ENCODE measurements around the gene WDR91. TPM values are rescaled to one million over a fixed set of nuclear protein-coding genes. Genes with fewer than 3 reads are reported as not detected.

Gene WDR91
- total RNA-seq, 1 donor from 2014 or later, result 6.3 TPM

GRCh38 chr7:135204876-135205275 is 6.5 kb downstream of the WDR91 start:
- DNase-seq, result no peak
- no peak for ATAC-seq
- intact Hi-C loops (cut with micrococcal nuclease), result no loop called here

- no peak for ATAC-seq
- no peak for DNase-seq
- intact Hi-C loops (cut with micrococcal nuclease), result no loop called here
These were observed 7.0 kb downstream of the WDR91 start for GRCh38 chr7:135204341-135204749.

DNA sequence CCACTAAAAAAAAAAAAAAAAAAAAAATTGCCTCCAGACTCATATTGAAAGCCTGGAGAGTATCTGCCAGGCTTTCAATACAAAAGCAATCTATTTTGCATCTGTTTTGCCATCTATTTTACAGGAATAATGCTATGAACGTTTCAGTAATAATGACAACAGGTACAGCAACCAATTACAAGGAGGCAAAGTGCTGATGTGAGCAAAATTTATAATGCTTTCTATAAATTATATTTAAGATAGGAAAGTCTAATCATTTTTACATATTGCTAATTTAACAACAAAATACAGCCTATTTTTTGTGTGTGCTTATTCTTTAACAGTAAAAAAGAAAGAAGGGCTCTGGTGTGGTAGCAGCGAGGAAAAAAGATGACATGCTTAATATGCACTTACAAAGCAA is 10.0 kb downstream of the WDR91 start:
- no peak for ATAC-seq
- no peak for DNase-seq
- intact Hi-C loops (cut with micrococcal nuclease), result no loop called here

DNA sequence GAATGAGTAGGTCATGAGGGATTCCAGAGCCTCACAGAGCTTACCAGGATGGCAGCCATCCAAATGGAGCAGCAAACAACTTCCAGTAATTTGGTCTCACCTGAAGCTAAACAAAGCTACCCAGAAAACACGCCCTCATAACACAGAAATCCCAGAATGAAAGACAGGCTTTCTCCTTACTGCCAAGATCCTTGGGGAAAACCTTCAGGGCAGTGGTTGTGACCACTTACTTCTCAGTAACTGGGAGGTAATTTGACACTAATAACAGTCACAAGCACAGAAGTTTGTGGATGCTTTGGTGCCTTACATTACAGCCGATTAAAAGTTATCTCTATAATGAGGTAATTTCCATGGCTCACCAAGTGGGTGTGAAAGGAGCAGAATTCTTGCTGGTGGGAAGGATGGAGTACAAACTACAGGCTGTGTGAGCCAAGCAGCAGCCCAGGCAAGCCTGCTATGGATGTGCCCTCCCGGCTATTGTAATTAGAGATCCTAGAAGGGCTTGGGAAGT is 10.4 kb downstream of the WDR91 start:
- intact Hi-C loops (cut with micrococcal nuclease), result no loop called here
- DNase-seq (no peak), ATAC-seq (peak; percentile 28)

- ATAC-seq, result no peak
These were observed 11.9 kb downstream of the WDR91 start for GRCh38 chr7:135199439-135199838.

GRCh38 chr7:135197906-135198655 is 13.2 kb downstream of the WDR91 start:
- no peak for ATAC-seq
- intact Hi-C loops (cut with micrococcal nuclease), result no loop called here
- DNase-seq, result no peak

More at GRCh38 chr7:135199439-135199838, 11.9 kb downstream of the WDR91 start:
- intact Hi-C loops (cut with micrococcal nuclease), result no loop called here
- DNase-seq, result no peak

- DNase-seq, result no peak
- ATAC-seq, result no peak
- intact Hi-C loops (cut with micrococcal nuclease), result no loop called here
These were observed 14.0 kb downstream of the WDR91 start for GRCh38 chr7:135197343-135197742.

DNA sequence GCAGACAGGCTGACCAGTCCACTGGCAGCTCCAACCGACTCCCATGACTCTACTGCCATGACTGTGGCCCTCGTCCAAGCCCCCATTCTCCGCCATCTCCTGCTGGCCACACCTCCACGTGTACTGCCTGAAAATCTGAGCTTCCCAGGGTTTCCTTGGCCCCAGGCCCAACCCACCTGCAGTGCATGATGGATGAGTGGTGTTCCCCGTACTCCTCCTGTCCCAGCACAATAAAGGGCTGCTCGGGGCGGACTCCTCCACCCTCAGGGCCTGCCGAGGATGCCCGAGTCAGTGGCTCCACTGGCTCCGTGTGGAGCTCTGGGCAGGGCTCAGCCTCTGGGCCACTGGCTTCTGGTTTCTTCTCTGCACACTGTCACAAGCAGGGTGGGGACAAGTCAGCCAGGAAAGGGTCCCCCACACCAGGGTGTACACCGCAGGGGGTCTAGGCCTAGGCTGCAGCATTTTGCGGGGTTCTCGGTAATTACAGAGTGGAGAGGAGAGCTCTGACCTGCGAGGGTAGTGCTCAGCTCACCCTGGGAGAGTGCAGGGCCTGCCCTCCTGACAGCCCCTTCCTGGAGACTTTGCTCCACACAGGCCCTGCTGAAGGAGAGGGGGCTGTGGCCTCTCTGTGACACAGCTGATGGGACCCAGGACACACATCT is 15.2 kb downstream of the WDR91 start:
- DNase-seq (no peak), ATAC-seq (no peak)
- intact Hi-C loops (cut with micrococcal nuclease), result no loop called here

DNA sequence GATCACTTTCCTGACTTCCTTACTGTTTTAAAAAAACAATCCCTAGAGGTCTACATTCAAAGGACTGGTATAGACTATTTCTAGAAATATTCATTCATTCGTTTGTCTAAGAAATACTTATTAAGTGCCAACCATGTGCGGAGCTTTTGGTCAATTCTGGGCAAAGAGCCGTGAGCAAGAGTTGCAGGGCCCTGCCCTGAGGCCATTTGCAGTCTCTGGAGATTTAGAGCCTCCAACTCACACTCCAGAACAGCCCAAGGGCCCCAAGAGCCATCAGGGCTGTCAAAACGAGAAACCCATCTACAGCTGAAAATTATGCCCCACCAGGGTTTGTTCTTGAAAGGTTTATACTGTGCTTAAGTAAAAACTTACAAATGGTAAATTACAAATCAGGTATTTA is 16.2 kb downstream of the WDR91 start:
- DNase-seq (no peak), ATAC-seq (no peak)
- intact Hi-C loops (cut with micrococcal nuclease), result no loop called here

DNA sequence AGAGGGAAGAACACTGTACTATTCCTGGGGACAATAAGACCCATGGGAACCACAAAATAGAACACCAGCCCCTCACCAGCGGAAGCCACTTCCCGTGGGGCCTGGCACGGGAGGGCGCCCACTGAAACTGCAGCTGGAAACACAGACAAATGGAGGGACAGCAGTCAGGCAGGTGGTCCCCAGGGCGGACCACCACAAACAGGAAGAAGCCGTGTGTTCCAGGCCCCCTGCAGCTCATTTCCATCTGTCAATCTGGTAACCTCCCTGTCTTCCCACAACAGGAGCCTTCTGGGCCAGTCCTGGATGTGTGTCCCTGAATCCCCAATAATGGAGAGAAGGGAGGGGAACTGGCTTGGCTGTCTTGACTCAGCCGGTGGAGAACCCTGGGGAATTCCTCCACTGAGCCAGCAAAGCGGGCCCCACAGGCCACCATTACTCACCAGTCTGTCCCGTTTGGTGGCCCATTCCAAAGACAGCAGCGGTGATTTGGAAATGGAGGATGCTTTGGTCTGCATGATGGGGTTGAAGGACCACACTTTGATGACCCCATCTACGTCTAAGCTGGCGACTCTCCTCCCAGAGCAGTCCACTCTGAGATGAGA is 16.7 kb downstream of the WDR91 start:
- ATAC-seq, result no peak
- no peak for DNase-seq
- intact Hi-C loops (cut with micrococcal nuclease), result no loop called here

DNA sequence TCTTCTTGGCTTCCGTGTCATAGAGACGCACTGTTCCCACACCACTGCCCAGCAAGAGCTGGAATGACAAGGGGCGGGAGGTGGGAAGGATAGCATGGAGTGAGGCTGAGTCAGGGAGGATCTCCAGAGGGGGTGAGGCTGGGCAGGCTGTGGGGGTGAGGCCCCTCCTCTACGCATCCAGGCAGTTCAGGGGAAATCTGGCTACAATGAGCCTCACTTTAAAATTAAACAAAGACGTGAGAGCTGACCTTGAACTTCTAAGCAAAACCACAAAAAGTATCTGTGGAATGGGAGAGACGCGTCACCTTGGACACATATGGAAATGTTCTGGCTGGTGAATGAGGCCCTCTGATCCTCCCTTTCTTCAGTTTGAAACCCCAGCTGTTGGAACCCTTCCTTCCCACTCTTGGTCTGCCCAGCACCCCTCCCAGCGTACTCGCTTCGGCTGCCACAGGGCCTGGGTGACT is 17.7 kb downstream of the WDR91 start:
- no peak for ATAC-seq
- intact Hi-C loops (cut with micrococcal nuclease), result no loop called here
- no peak for DNase-seq

- ATAC-seq (no peak), DNase-seq (no peak)
- intact Hi-C loops (cut with micrococcal nuclease), result no loop called here
These were observed 18.3 kb downstream of the WDR91 start for GRCh38 chr7:135192914-135193536.

- intact Hi-C loops (cut with micrococcal nuclease), result no loop called here
- DNase-seq (no peak), ATAC-seq (no peak)
These were observed 20.6 kb downstream of the WDR91 start for GRCh38 chr7:135190703-135191102.

- ATAC-seq, result no peak
- DNase-seq, result no peak
- intact Hi-C loops (cut with micrococcal nuclease), result no loop called here
These were observed 21.4 kb downstream of the WDR91 start for GRCh38 chr7:135189961-135190360.

DNA sequence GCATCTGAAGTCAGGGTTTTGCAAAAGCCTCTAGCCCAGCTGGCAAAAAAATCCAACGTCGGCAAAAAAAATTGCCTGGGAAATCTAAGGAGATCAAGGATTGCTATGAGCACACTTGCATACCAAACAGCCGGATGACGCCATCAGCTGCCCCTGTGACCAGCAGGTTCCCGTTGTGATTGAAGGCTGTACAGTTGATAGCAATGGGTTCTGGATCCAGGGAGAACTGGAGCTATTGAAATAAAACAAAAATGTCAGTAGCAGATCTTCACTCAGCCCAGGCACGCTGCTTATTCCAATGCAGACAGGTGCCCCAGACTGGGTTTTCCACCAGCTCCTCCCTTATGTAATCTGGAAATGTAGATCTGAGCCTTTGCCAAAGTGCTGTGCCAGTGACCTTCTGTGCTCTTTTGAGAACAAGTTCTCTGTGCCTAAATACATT is 22.1 kb downstream of the WDR91 start:
- intact Hi-C loops (cut with micrococcal nuclease), result no loop called here
- no peak for DNase-seq

DNA sequence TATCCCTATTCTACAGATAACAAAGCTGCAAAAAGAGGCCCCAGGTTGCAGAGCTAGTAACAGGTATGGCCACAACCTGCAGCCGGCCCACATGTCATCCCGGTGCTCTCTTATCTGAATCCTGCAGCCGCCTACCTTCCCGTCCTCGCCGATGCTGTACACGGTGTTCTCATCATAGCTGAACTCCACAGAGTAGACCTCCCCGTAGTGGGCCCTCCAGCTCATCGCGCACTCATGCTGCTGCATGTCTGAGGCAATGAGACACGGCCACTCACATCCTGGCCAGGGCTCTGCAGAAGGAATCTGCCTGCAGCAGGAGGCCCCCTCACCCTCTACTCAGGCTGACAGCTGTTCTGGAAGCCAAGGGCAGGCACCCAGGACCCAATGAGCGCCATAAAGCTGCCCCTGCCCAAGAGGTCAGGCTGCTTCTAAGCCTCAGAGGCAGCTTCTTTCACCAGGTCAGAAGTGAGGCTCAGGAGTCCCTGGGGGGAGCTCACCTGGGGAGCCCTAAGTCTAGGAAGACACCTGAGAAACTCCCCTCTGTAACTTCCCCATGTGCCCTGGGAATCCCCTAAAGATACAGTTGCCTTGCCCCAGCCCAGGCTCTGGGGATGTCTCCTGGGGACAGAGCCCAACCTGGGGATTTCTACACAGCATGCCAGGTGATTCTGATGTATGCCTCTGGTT is 22.9 kb downstream of the WDR91 start:
- no peak for ATAC-seq
- intact Hi-C loops (cut with micrococcal nuclease), result no loop called here
- DNase-seq, result no peak

More for the DNA sequence above, 22.1 kb downstream of the WDR91 start:
- peak; percentile 82 for ATAC-seq

GRCh38 chr7:135186841-135187253 is 24.5 kb downstream of the WDR91 start:
- intact Hi-C loops (cut with micrococcal nuclease), result no loop called here
- DNase-seq (no peak), ATAC-seq (no peak)

GRCh38 chr7:135186261-135186540 is 25.1 kb downstream of the WDR91 start:
- ATAC-seq, result no peak
- intact Hi-C loops (cut with micrococcal nuclease), result no loop called here

DNA sequence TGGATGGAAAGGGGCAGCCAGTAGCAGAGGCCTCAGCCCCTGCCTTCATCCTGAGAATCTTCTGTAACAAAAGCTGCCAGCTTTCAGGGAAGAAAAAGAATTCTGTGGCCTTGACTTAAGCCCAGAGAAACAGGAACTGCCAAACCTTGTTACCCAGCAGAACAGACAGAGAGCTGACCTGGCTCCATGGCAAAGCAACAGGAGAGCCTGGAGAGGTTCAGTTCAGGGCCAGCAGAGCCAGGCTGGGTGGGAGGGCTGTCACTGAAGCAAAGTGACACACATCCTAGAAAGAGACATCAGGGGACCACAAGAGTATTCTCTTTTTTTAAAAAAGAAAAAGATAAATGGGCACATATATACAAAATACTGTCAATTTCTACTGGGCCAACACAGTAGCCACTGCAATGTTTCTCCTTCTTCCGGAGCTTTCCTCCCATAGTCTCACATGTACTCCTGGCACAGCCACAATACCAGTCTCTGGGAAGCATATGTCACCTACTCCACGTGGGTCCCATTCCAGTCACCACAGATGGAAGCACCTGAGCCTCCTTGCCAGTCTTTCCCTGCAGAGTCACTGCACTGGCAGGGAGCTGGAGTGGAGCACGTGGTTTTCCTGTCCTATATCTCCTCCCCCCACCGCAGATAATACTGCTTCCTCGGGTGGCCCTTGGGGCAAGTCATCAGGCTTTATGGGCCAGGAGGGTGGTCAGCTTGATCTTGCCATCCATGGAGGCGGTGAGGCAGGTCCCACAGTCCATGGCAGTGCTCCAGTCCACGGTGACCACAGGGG is 25.7 kb downstream of the WDR91 start:
- DNase-seq (no peak), ATAC-seq (no peak)
- intact Hi-C loops (cut with micrococcal nuclease), result no loop called here

More at GRCh38 chr7:135186261-135186540, 25.1 kb downstream of the WDR91 start:
- DNase-seq, result no peak

All from left ventricle myocardium superior (tissue), 1 donor.